Stimulated activated CD8-positive, alpha-beta memory T cell treated with anti-CD3 and anti-CD28 coated beads, Interleukin-4, amount 100 ng/mL, for 24 hours (primary cell): Measurements from ENCODE around the gene TMTC1.

Experiments used
- DNase-seq: peaks from one replicate; pipeline ENCODE4 v3.0.0-alpha.2; 2020; ENCODE audit warnings: low read depth

The TMTC1 gene

GRCh38 chr12:29709496-29710040 is 74.2 kb downstream of the TMTC1 start:
- DNase-seq = no peak

GRCh38 chr12:29709054-29709453 is 74.7 kb downstream of the TMTC1 start:
- no peak for DNase-seq

GRCh38 chr12:29707846-29708245 is 75.9 kb downstream of the TMTC1 start:
- DNase-seq = no peak

- no peak for DNase-seq
Observed at GRCh38 chr12:29706311-29706710, 77.4 kb downstream of the TMTC1 start.

- DNase-seq = no peak
Observed at GRCh38 chr12:29703528-29703927, 80.2 kb downstream of the TMTC1 start.

GRCh38 chr12:29702972-29703371 is 80.8 kb downstream of the TMTC1 start:
- DNase-seq = no peak

- no peak for DNase-seq
Observed at GRCh38 chr12:29702222-29702621, 81.5 kb downstream of the TMTC1 start.

- no peak for DNase-seq
Observed at GRCh38 chr12:29700761-29701481, 82.8 kb downstream of the TMTC1 start.

- no peak for DNase-seq
Observed at GRCh38 chr12:29698756-29699155, 85.0 kb downstream of the TMTC1 start.

GRCh38 chr12:29695800-29696199 is 87.9 kb downstream of the TMTC1 start:
- DNase-seq = no peak

GRCh38 chr12:29695026-29695425 is 88.7 kb downstream of the TMTC1 start:
- no peak for DNase-seq

GRCh38 chr12:29694002-29694401 is 89.7 kb downstream of the TMTC1 start:
- no peak for DNase-seq

GRCh38 chr12:29692237-29692636 is 91.5 kb downstream of the TMTC1 start:
- DNase-seq = no peak

- no peak for DNase-seq
Observed at GRCh38 chr12:29691161-29691854, 92.4 kb downstream of the TMTC1 start.

GRCh38 chr12:29690728-29691127 is 93.0 kb downstream of the TMTC1 start:
- DNase-seq = no peak

GRCh38 chr12:29688914-29689313 is 94.8 kb downstream of the TMTC1 start:
- DNase-seq = no peak

GRCh38 chr12:29682088-29682487 is 101.7 kb downstream of the TMTC1 start:
- DNase-seq = no peak

- DNase-seq = no peak
Observed at GRCh38 chr12:29681370-29681769, 102.4 kb downstream of the TMTC1 start.

- no peak for DNase-seq
Observed at GRCh38 chr12:29676676-29677075, 107.1 kb downstream of the TMTC1 start.

- no peak for DNase-seq
Observed at GRCh38 chr12:29674463-29674862, 109.3 kb downstream of the TMTC1 start.

GRCh38 chr12:29673346-29673745 is 110.4 kb downstream of the TMTC1 start:
- no peak for DNase-seq

GRCh38 chr12:29672580-29672979 is 111.2 kb downstream of the TMTC1 start:
- DNase-seq = no peak

- DNase-seq = no peak
Observed at GRCh38 chr12:29671742-29672141, 112.0 kb downstream of the TMTC1 start.
